Activated naive CD4-positive, alpha-beta T cell treated with anti-CD3 and anti-CD28 coated beads, Interleukin-2, amount 50 U/mL, for 72 hours (primary cell): ENCODE results near the gene RPS29. TPM values are rescaled to one million over a fixed set of nuclear protein-coding genes. Genes with fewer than 3 reads are reported as not detected.

Experiments used
- total RNA-seq, 2 donors: library from RNA; stranded (reverse); gene quantifications; one replicate each; pipeline ENCODE4 v1.2.3, GENCODE V29; 2022

The RPS29 gene
- total RNA-seq, 2 donors from 2014 or later = 2,240 to 2,407 TPM

Other genes with a start within 250 kb of the RPS29 start
- gene LRR1, start 12.6 kb upstream of the RPS29 start, total RNA-seq = 10 to 100 TPM; 23.3 to 47.4 TPM
- gene RPL36AL, start 34.2 kb upstream of the RPS29 start, total RNA-seq = 100 to 1,000 TPM; 206 to 219 TPM
- gene MGAT2, start 34.4 kb upstream of the RPS29 start, total RNA-seq = 10 to 100 TPM; 30.6 to 37.2 TPM
- gene DNAAF2, start 48.9 kb upstream of the RPS29 start, total RNA-seq = 1 to 10 TPM; 7.2 to 8.0 TPM
- gene POLE2, start 101.8 kb upstream of the RPS29 start, total RNA-seq = 10 to 100 TPM; 46.1 to 47.6 TPM
- 1 to 10 TPM; 1.0 to 2.0 TPM for gene KLHDC1, start 106.7 kb upstream of the RPS29 start, total RNA-seq
- gene KLHDC2, start 181.8 kb upstream of the RPS29 start, total RNA-seq = 10 to 100 TPM; 19.1 to 20.6 TPM